BLaER1 treated with 17β-estradiol and CSF1 and Interleukin-3, amounts not matched to agents 10 nM and 100 nM (cell line): ENCODE measurements around the gene ZNF225.

Experiments
- H3K27ac ChIP-seq, 11 experiments: shearing (Covaris generic); formaldehyde crosslinking; 2 replicates each; pipeline ENCODE4 v1.8.1; 2022
- H3K27me3 ChIP-seq, 11 experiments: shearing (Covaris generic); formaldehyde crosslinking; 2 replicates each; pipeline ENCODE4 v1.8.1; 2022
- H3K36me3 ChIP-seq, 11 experiments: shearing (Covaris generic); formaldehyde crosslinking; 2 replicates each; pipeline ENCODE4 v1.8.1; 2022
- H3K4me1 ChIP-seq, 10 experiments: shearing (Covaris generic); formaldehyde crosslinking; 2 replicates each; pipeline ENCODE4 v1.8.1; 2022
- H3K4me2 ChIP-seq, 11 experiments: shearing (Covaris generic); formaldehyde crosslinking; 2 replicates each; pipeline ENCODE4 v1.8.1; 2022
- H3K4me3 ChIP-seq, 10 experiments: shearing (Covaris generic); formaldehyde crosslinking; 2 replicates each; pipeline ENCODE4 v1.8.1; 2022
- H3K9ac ChIP-seq, 11 experiments: shearing (Covaris generic); formaldehyde crosslinking; 2 replicates each; pipeline ENCODE4 v1.8.1; 2022
- H3K9me3 ChIP-seq, 11 experiments: shearing (Covaris generic); formaldehyde crosslinking; replicated peaks in 1 of 11; 2 replicates each; pipeline ENCODE4 v1.8.1; 2022
- H4K20me1 ChIP-seq, 11 experiments: shearing (Covaris generic); formaldehyde crosslinking; 2 replicates each; pipeline ENCODE4 v1.8.1; 2022
- Cebpa-rat ChIP-seq, 11 experiments: shearing (Covaris generic); IDR thresholded peaks; 2 replicates each; pipeline ENCODE4 v1.8.1; 2022

The ZNF225 gene

GRCh38 chr19:44113138-44113783 is at the start of gene ZNF225:
ZNF225 (plus strand) TSS chr19:44113399; CDS start chr19:44115828, 2,429 bp downstream.
- peak within 1 kb of the TSS; percentile 73 to 89 (median 77) for H3K27ac ChIP-seq
- H3K4me3 ChIP-seq: peak within 1 kb of the TSS; percentile 76 to 91 (median 84)
- peaks cover 15 to 25% (median 21%) of the 10 kb centered on the region in 10 experiments for H3K4me1 ChIP-seq
- H3K9me3 ChIP-seq: peaks cover 13 to 36% (median 27%) of the 10 kb centered on the region in 11 experiments
- no peaks in the 10 kb centered on the region for H4K20me1 ChIP-seq
- H3K9ac ChIP-seq: peak within 1 kb of the TSS; percentile 75 to 89 (median 87)
- peak within 1 kb of the TSS; percentile 81 to 94 (median 89) for H3K4me2 ChIP-seq
- peaks cover 26 to 54% (median 46%) of the 10 kb centered on the region in 11 experiments for H3K36me3 ChIP-seq
- no peaks in the 10 kb centered on the region for H3K27me3 ChIP-seq
- TF ChIP-seq Cebpa-rat (IDR thresholded peaks at IDR 0.05): no peak

- Histone ChIP-seq H3K4me1 (peaks cover 0 to 4% (median 2%) of the 10 kb centered on the region in 10 experiments; a peak in 8 of 20 replicates), H3K4me2 (no peak overlapping the region), H3K36me3 (peaks cover 59 to 78% (median 73%) of the 10 kb centered on the region in 11 experiments), H3K27ac (no peak overlapping the region), H3K27me3 (no peaks in the 10 kb centered on the region), H4K20me1 (no peaks in the 10 kb centered on the region), H3K9ac (no peak overlapping the region), H3K4me3 (peak overlapping the region in 6 of 10 experiments; percentile 4 to 39 (median 27); a peak in 7 of 20 replicates), H3K9me3 (peaks cover 73 to 99% (median 88%) of the 10 kb centered on the region in 11 experiments)
- no peak for TF ChIP-seq Cebpa-rat (IDR thresholded peaks at IDR 0.05)
Measured at GRCh38 chr19:44066305-44066704, 46.9 kb upstream of the ZNF225 start.

- no peaks in the 10 kb centered on the region for H4K20me1 ChIP-seq
- no peak overlapping the region for H3K27ac ChIP-seq
- TF ChIP-seq Cebpa-rat (IDR thresholded peaks at IDR 0.05): no peak
- H3K9ac ChIP-seq: no peak overlapping the region
- H3K27me3 ChIP-seq: no peaks in the 10 kb centered on the region
- no peak overlapping the region for H3K4me3 ChIP-seq
- peaks cover 38 to 47% (median 41%) of the 10 kb centered on the region in 11 experiments for H3K36me3 ChIP-seq
- H3K9me3 ChIP-seq: peaks cover 63 to 73% (median 72%) of the 10 kb centered on the region in 11 experiments
- H3K4me2 ChIP-seq: no peak overlapping the region
- peaks cover 9 to 19% (median 17%) of the 10 kb centered on the region in 10 experiments for H3K4me1 ChIP-seq
Measured at GRCh38 chr19:44069415-44069814, 43.8 kb upstream of the ZNF225 start.

GRCh38 chr19:44071824-44072542 is 41.2 kb upstream of the ZNF225 start, which contains the start of gene ZNF284:
ZNF284 (plus strand) TSS chr19:44072159; CDS start chr19:44076390, 4,231 bp downstream.
- Histone ChIP-seq H3K27me3 (no peaks in the 10 kb centered on the region), H3K4me3 (peak within 1 kb of the TSS; percentile 69 to 85 (median 78)), H3K4me2 (peak within 1 kb of the TSS; percentile 87 to 98 (median 96)), H3K9me3 (peaks cover 38 to 52% (median 46%) of the 10 kb centered on the region in 11 experiments), H3K9ac (peak within 1 kb of the TSS; percentile 56 to 82 (median 78)), H4K20me1 (no peaks in the 10 kb centered on the region), H3K36me3 (peaks cover 19 to 32% (median 27%) of the 10 kb centered on the region in 11 experiments), H3K4me1 (peaks cover 9 to 19% (median 17%) of the 10 kb centered on the region in 10 experiments), H3K27ac (peak within 1 kb of the TSS; percentile 5 to 80 (median 63); a peak in 20 of 22 replicates)
- no peak for TF ChIP-seq Cebpa-rat (IDR thresholded peaks at IDR 0.05)

GRCh38 chr19:44072543-44073401 is 40.4 kb upstream of the ZNF225 start:
- no peak for TF ChIP-seq Cebpa-rat (IDR thresholded peaks at IDR 0.05)
- peaks cover 30 to 44% (median 38%) of the 10 kb centered on the region in 11 experiments for H3K9me3 ChIP-seq
- peak overlapping the region; percentile 69 to 85 (median 78) for H3K4me3 ChIP-seq
- no peaks in the 10 kb centered on the region for H3K27me3 ChIP-seq
- H4K20me1 ChIP-seq: no peaks in the 10 kb centered on the region
- H3K27ac ChIP-seq: peak overlapping the region in 9 of 11 experiments; percentile 25 to 80 (median 63); a peak in 12 of 22 replicates
- peak overlapping the region; percentile 56 to 82 (median 78) for H3K9ac ChIP-seq
- H3K36me3 ChIP-seq: peaks cover 19 to 32% (median 27%) of the 10 kb centered on the region in 11 experiments
- H3K4me1 ChIP-seq: peaks cover 9 to 19% (median 17%) of the 10 kb centered on the region in 10 experiments
- H3K4me2 ChIP-seq: peak overlapping the region; percentile 87 to 98 (median 96)

GRCh38 chr19:44076325-44076724 is 36.9 kb upstream of the ZNF225 start:
- Histone ChIP-seq H3K4me3 (no peak overlapping the region), H3K4me1 (peaks cover 9 to 16% (median 15%) of the 10 kb centered on the region in 10 experiments), H3K36me3 (peaks cover 40 to 57% (median 46%) of the 10 kb centered on the region in 11 experiments), H3K4me2 (no peak overlapping the region), H3K27ac (no peak overlapping the region), H4K20me1 (no peaks in the 10 kb centered on the region), H3K9me3 (peaks cover 0 to 9% (median 2%) of the 10 kb centered on the region in 11 experiments; a peak in 16 of 22 replicates), H3K9ac (no peak overlapping the region), H3K27me3 (no peaks in the 10 kb centered on the region)
- no peak for TF ChIP-seq Cebpa-rat (IDR thresholded peaks at IDR 0.05)

GRCh38 chr19:44092108-44092507 is 21.1 kb upstream of the ZNF225 start:
- peaks cover 4 to 24% (median 9%) of the 10 kb centered on the region in 10 experiments for H3K4me1 ChIP-seq
- peaks cover 0 to 13% (median 0%) of the 10 kb centered on the region in 11 experiments; a peak in 8 of 22 replicates for H4K20me1 ChIP-seq
- H3K9me3 ChIP-seq: peaks cover 0 to 3% (median 0%) of the 10 kb centered on the region in 11 experiments; a peak in 1 of 22 replicates
- H3K27me3 ChIP-seq: no peaks in the 10 kb centered on the region
- no peak overlapping the region for H3K27ac ChIP-seq
- no peak for TF ChIP-seq Cebpa-rat (IDR thresholded peaks at IDR 0.05)
- no peak overlapping the region for H3K4me2 ChIP-seq
- no peak overlapping the region for H3K4me3 ChIP-seq
- no peak overlapping the region for H3K9ac ChIP-seq
- peaks cover 14 to 32% (median 21%) of the 10 kb centered on the region in 11 experiments for H3K36me3 ChIP-seq
